SK-N-SH treated with all-trans-retinoic acid at 6 μM for 48 hours (cell line): ENCODE data around the gene TNFRSF9.

Source experiments
- ARNTL ChIP-seq: fragments of 450-650 bp; formaldehyde crosslinking; IDR thresholded peaks from 2 replicates; pipeline ENCODE4 v1.5.0; 2020; ENCODE audit warnings: low read depth, mild to moderate bottlenecking, moderate library complexity, borderline replicate concordance
- GLIS3 ChIP-seq: fragments of 250-450 bp; sonication (Bioruptor Pico); IDR thresholded peaks from 2 replicates; pipeline ENCODE4 v1.5.0; 2020; ENCODE audit warnings: mild to moderate bottlenecking, moderate library complexity
- PATZ1 ChIP-seq: fragments of 250-450 bp; sonication (Bioruptor Pico); IDR thresholded peaks from 2 replicates; pipeline ENCODE4 v1.8.0; 2020; ENCODE audit warnings: mild to moderate bottlenecking, moderate library complexity, borderline replicate concordance
- PPARA ChIP-seq: fragments of 250-450 bp; sonication (Bioruptor Pico); IDR thresholded peaks from 2 replicates; pipeline ENCODE4 v1.5.0; 2020; ENCODE audit warnings: mild to moderate bottlenecking, borderline replicate concordance
- TOX ChIP-seq: fragments of 250-450 bp; sonication (Bioruptor Pico); IDR thresholded peaks from 2 replicates; pipeline ENCODE4 v1.8.0; 2021; ENCODE audit warnings: mild to moderate bottlenecking, moderate library complexity, borderline replicate concordance
- ZFP30 ChIP-seq: fragments of 450-650 bp; formaldehyde crosslinking; IDR thresholded peaks from 2 replicates; pipeline ENCODE4 v1.5.0; 2022; ENCODE audit warnings: mild to moderate bottlenecking, moderate library complexity
- TF ChIP-seq, protein P1 (sequence below): fragments of 250-450 bp; sonication (Bioruptor Pico); IDR thresholded peaks from 2 replicates; pipeline ENCODE4 v1.8.0; 2021; ENCODE audit warnings: low read depth, mild to moderate bottlenecking, moderate library complexity, borderline replicate concordance

GRCh38 chr1:7916501-7916830 is 24.2 kb downstream of the TNFRSF9 start:
- TF ChIP-seq PATZ1 (CRISPR knock-in tag) (no peak), GLIS3 (CRISPR knock-in tag) (no peak), ARNTL (CRISPR knock-in tag) (no peak), PPARA (CRISPR knock-in tag) (no peak), ZFP30 (CRISPR knock-in tag) (no peak), TOX (CRISPR knock-in tag) (no peak)
- TF ChIP-seq, protein P1, sequence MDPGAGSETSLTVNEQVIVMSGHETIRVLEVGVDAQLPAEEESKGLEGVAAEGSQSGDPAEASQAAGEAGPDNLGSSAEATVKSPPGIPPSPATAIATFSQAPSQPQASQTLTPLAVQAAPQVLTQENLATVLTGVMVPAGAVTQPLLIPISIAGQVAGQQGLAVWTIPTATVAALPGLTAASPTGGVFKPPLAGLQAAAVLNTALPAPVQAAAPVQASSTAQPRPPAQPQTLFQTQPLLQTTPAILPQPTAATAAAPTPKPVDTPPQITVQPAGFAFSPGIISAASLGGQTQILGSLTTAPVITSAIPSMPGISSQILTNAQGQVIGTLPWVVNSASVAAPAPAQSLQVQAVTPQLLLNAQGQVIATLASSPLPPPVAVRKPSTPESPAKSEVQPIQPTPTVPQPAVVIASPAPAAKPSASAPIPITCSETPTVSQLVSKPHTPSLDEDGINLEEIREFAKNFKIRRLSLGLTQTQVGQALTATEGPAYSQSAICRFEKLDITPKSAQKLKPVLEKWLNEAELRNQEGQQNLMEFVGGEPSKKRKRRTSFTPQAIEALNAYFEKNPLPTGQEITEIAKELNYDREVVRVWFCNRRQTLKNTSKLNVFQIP (CRISPR knock-in tag): no peak
